HG03135 (cell line): ENCODE measurements around the gene MFSD1.

ENCODE experiments used
- ATAC-seq: cut with Tn5 transposase; IDR thresholded peaks from one replicate; pipeline ENCODE4 v1.9.1; 2021; ENCODE audit warnings: mild to moderate bottlenecking, moderate library complexity; ENCODE audit not compliant: unreplicated experiment

The MFSD1 gene

GRCh38 chr3:158801696-158802408, at the start of gene MFSD1:
Gene MFSD1, plus strand, starts transcription at chr3:158802054. Its CDS starts 99 bp downstream, at chr3:158802153.
- ATAC-seq: peak; percentile 96

- no peak for ATAC-seq
Observed at GRCh38 chr3:158753854-158754253, 48.0 kb upstream of the MFSD1 start.

GRCh38 chr3:158755421-158755820, 46.4 kb upstream of the MFSD1 start:
- ATAC-seq: no peak

GRCh38 chr3:158761350-158761749, 40.5 kb upstream of the MFSD1 start:
- no peak for ATAC-seq

- no peak for ATAC-seq
Observed at GRCh38 chr3:158762701-158763100, 39.2 kb upstream of the MFSD1 start.

- ATAC-seq: no peak
Observed at GRCh38 chr3:158763421-158763820, 38.4 kb upstream of the MFSD1 start.

- no peak for ATAC-seq
Observed at GRCh38 chr3:158765518-158766205, 36.2 kb upstream of the MFSD1 start.

GRCh38 chr3:158766364-158766763, 35.5 kb upstream of the MFSD1 start:
- no peak for ATAC-seq

- ATAC-seq: no peak
Observed at GRCh38 chr3:158768361-158768787, 33.5 kb upstream of the MFSD1 start.

- ATAC-seq: no peak
Observed at GRCh38 chr3:158768881-158769543, 32.8 kb upstream of the MFSD1 start.

GRCh38 chr3:158769549-158769948, 32.3 kb upstream of the MFSD1 start:
- no peak for ATAC-seq

- no peak for ATAC-seq
Observed at GRCh38 chr3:158769952-158770740, 31.7 kb upstream of the MFSD1 start.

- no peak for ATAC-seq
Observed at GRCh38 chr3:158770741-158771350, 31.0 kb upstream of the MFSD1 start.

GRCh38 chr3:158771577-158771976, 30.3 kb upstream of the MFSD1 start:
- no peak for ATAC-seq

- no peak for ATAC-seq
Observed at GRCh38 chr3:158771982-158772381, 29.9 kb upstream of the MFSD1 start.

GRCh38 chr3:158773166-158773565, 28.7 kb upstream of the MFSD1 start:
- ATAC-seq: no peak

GRCh38 chr3:158773845-158774830, 27.7 kb upstream of the MFSD1 start:
- no peak for ATAC-seq

GRCh38 chr3:158774965-158775364, 26.9 kb upstream of the MFSD1 start:
- no peak for ATAC-seq
